Endothelial cell of umbilical vein (primary cell): Measurements from ENCODE around the gene MYMX. TPM values are rescaled to one million over a fixed set of nuclear protein-coding genes. Genes with fewer than 3 reads are reported as not detected.

ENCODE experiments used
- BruUV-seq: library from RNA; stranded (reverse); fragments of 400-500 nt; replicated peaks from 2 replicates; lab custom pipeline; 2021; lab: Mats Ljungman, UMichigan
- CTCF ChIA-PET: fragments of 300-600, 350-600 bp; sonication (Branson Sonifier 250); formaldehyde crosslinking; loops from one replicate; lab custom pipeline; 2021; ENCODE audit warnings: antibody characterized with exemption, inconsistent platforms; lab: Charles Lee
- POLR2A ChIA-PET: fragments of 300-600, 350-600 bp; sonication (Branson Sonifier 250); formaldehyde crosslinking; loops from one replicate; lab custom pipeline; 2021; ENCODE audit warnings: antibody characterized with exemption, inconsistent platforms; lab: Charles Lee
- DNase-seq: peaks from one replicate; pipeline ENCODE4 v3.0.0-alpha.2; 2011; ENCODE audit warnings: low read depth, low spot score
- FAIRE-seq: peaks from 2 replicates; lab custom pipeline; 2011; peaks lifted over from hg19 to GRCh38; lab: Jason Lieb, UNC
- H2AFZ ChIP-seq: 2 replicates; pipeline ENCODE4 v1.6.0; 2012; ENCODE audit warnings: low read depth, low read length, control low read depth, inconsistent platforms
- H3K27ac ChIP-seq: 2 replicates; pipeline ENCODE4 v1.5.1; 2011; ENCODE audit warnings: low read depth, mild to moderate bottlenecking, control low read depth, low read length, moderate library complexity; ENCODE audit not compliant: insufficient read depth
- H3K27me3 ChIP-seq, 2 experiments: 2 replicates each; pipeline versions ENCODE4 v1.6.0 to v1.6.1; 2011; ENCODE audit warnings: low read length in 2 of 2, mixed read lengths in 1 of 2; ENCODE audit not compliant: control insufficient read depth in 2 of 2, insufficient read depth in 2 of 2
- H3K36me3 ChIP-seq, 2 experiments: 2 replicates in 1 of 2; 3 replicates in 1 of 2; pipeline ENCODE4 v1.5.1; 2011; ENCODE audit warnings: low read length in 2 of 2, mild to moderate bottlenecking in 1 of 2, moderate library complexity in 1 of 2; ENCODE audit not compliant: control insufficient read depth in 2 of 2, insufficient read depth in 2 of 2; ENCODE audit errors: extremely low read depth in 1 of 2
- H3K4me1 ChIP-seq: 3 replicates; pipeline ENCODE4 v1.5.1; 2011; ENCODE audit warnings: mild to moderate bottlenecking, low read length; ENCODE audit not compliant: control insufficient read depth, insufficient read depth; ENCODE audit errors: extremely low read depth
- H3K4me2 ChIP-seq: 2 replicates; pipeline ENCODE4 v1.6.1; 2011; ENCODE audit warnings: low read length, control low read depth, mixed read lengths; ENCODE audit not compliant: insufficient read depth
- H3K4me3 ChIP-seq, 3 experiments: fragments of 200-600 bp in 1 of 3; sonication (generic), shearing (Covaris generic) in 1 of 3; replicated peaks in 1 of 3; 2 replicates each; pipeline ENCODE4 v1.5.1; 2011 to 2016; ENCODE audit warnings: control low read depth in 3 of 3, low read length in 3 of 3, mild to moderate bottlenecking in 2 of 3, inconsistent platforms in 1 of 3, low read depth in 1 of 3, moderate library complexity in 1 of 3; ENCODE audit not compliant: insufficient read depth in 1 of 3
- H3K79me2 ChIP-seq: 2 replicates; pipeline ENCODE4 v1.6.0; 2012; ENCODE audit warnings: low read length, inconsistent platforms; ENCODE audit not compliant: control insufficient read depth, insufficient read depth
- H3K9ac ChIP-seq: replicated peaks from 2 replicates; pipeline ENCODE3; 2011; ENCODE audit warnings: low read length, control low read depth; ENCODE audit not compliant: insufficient read depth; ENCODE audit errors: extremely low read depth
- H3K9me1 ChIP-seq: replicated peaks from 3 replicates; pipeline ENCODE4 v1.6.0; 2011; ENCODE audit warnings: mild to moderate bottlenecking, low read length; ENCODE audit not compliant: control insufficient read depth, insufficient read depth; ENCODE audit errors: extremely low read depth
- H3K9me3 ChIP-seq: replicated peaks from 2 replicates; pipeline ENCODE4 v1.5.1; 2012; ENCODE audit warnings: low read length, inconsistent platforms; ENCODE audit not compliant: control insufficient read depth, insufficient read depth
- H4K20me1 ChIP-seq: replicated peaks from 2 replicates; pipeline ENCODE3; 2011; ENCODE audit warnings: mild to moderate bottlenecking, low read length; ENCODE audit not compliant: control insufficient read depth, insufficient read depth; ENCODE audit errors: extremely low read depth
- EZH2 ChIP-seq: IDR thresholded peaks from 2 replicates; pipeline ENCODE4 v1.6.1; 2012; ENCODE audit warnings: borderline replicate concordance, low read depth, mild to moderate bottlenecking, moderate library complexity, low read length, inconsistent platforms; ENCODE audit not compliant: severe bottlenecking
- FOS ChIP-seq: IDR thresholded peaks from 2 replicates; pipeline ENCODE4 v1.6.1; 2011; ENCODE audit warnings: mild to moderate bottlenecking, low read length, moderate library complexity, borderline replicate concordance; ENCODE audit not compliant: insufficient read depth
- GATA2 ChIP-seq: IDR thresholded peaks from 2 replicates; pipeline ENCODE4 v1.7.0; 2011; ENCODE audit warnings: low read depth, mild to moderate bottlenecking, moderate library complexity, mixed read lengths, low read length; ENCODE audit not compliant: insufficient read length, insufficient read depth
- JUN ChIP-seq: IDR thresholded peaks from 2 replicates; pipeline ENCODE4 v1.6.1; 2011; ENCODE audit warnings: borderline replicate concordance, low read depth; ENCODE audit not compliant: insufficient read length, insufficient read depth
- MYC ChIP-seq: IDR thresholded peaks from one replicate; pipeline ENCODE4 v1.6.1; 2011; ENCODE audit warnings: mild to moderate bottlenecking, low read depth, low read length
- POLR2A ChIP-seq: IDR thresholded peaks from 2 replicates; pipeline ENCODE4 v1.6.1; 2012; ENCODE audit warnings: low read depth, mild to moderate bottlenecking, control low read depth, low read length
- POLR2AphosphoS5 ChIP-seq: IDR thresholded peaks from 2 replicates; pipeline ENCODE4 v1.6.1; 2012; ENCODE audit warnings: low read depth, mild to moderate bottlenecking, control low read depth, low read length, moderate library complexity; ENCODE audit not compliant: insufficient read depth
- dilution Hi-C: fragments of 300-500 bp; cut with MboI; formaldehyde crosslinking; loops from one replicate; pipeline ENCODE4 v1.15.0; 2019; ENCODE audit warnings: low sequenced_read_pairs; ENCODE audit not compliant: extremely low pct_ligation_motif_present
- intact Hi-C: fragments of 100-400 bp; cut with micrococcal nuclease; formaldehyde crosslinking; loops from one replicate; pipeline ENCODE4 v1.10.0; 2022
- polyA plus RNA-seq, 4 experiments: library from polyadenylated mRNA; depleted of rRNA in 3 of 4; stranded (reverse) in 3 of 4; unstranded in 1 of 4; fragments of >200 nt; gene quantifications; 2 replicates each; pipeline versions ENCODE4 v1.2.1 to v1.2.3, GENCODE V29; 2011 to 2012; ENCODE audit warnings: missing spikeins in 1 of 4
- total RNA-seq: library from RNA; stranded (reverse); gene quantifications from 2 replicates; pipeline ENCODE4 v1.2.3, GENCODE V29; 2021
- TF ChIP-seq, protein P1 (sequence below): IDR thresholded peaks from 2 replicates; pipeline ENCODE4 v1.6.1; 2011; ENCODE audit not compliant: insufficient read depth, insufficient read length
- TF ChIP-seq, protein P2 (sequence below), 2 donors: IDR thresholded peaks; 1 replicate in 1 of 2; 2 replicates in 1 of 2; pipeline ENCODE4 v1.5.1; 2011; ENCODE audit warnings: low read length in 2 of 2, mild to moderate bottlenecking in 2 of 2, moderate library complexity in 2 of 2, control low read depth in 1 of 2, inconsistent platforms in 1 of 2, low read depth in 1 of 2; ENCODE audit not compliant: insufficient read depth in 1 of 2; ENCODE audit errors: extremely low read depth in 1 of 2

The MYMX gene
- total and polyA plus RNA-seq, 2 donors (not counting 3 experiments of a cell fraction or from before 2014, with no cell fraction given): 0.18 TPM; not detected in 1

DNA sequence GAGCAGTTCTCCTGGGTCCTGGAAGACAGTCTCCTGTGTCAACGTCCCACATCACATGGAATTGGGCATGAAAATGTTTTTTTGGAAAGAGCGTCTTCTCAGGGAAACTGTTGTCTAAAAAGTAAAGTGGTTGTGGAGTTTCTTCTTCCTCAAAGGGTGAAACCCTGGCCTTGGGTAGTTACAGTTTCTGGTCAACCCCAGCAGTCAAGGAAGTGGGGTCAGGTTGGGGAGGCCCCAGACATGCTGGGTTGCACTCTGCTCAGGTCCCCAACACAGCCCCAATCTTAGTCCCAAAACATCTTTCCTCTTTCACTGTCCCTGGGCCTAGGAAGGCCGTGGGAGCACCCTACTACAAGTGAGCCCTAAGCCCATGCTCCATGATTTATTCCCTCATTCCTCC, 49.6 kb downstream of the MYMX start:
- Histone ChIP-seq H3K4me3 (no peak overlapping the region), H4K20me1 (no peaks in the 10 kb centered on the region), H3K79me2 (peaks cover 26% of the 10 kb centered on the region), H3K27ac (no peak overlapping the region), H3K36me3 (peaks cover 2 to 3% of the 10 kb centered on the region in 2 experiments), H3K4me2 (no peak overlapping the region), H3K9me3 (no peaks in the 10 kb centered on the region), H3K9ac (no peak overlapping the region), H2AFZ (no peak overlapping the region), H3K9me1 (no peaks in the 10 kb centered on the region), H3K4me1 (peaks cover 36% of the 10 kb centered on the region), H3K27me3 (peaks cover 15 to 24% of the 10 kb centered on the region in 2 experiments)
- BruUV-seq: no TSS peak
- ChIA-PET POLR2A (no interaction called here), CTCF (interaction anchor here (0.6 to 6.2 kb wide), 4 partner anchors 10 to 71 kb away, joined by 4 to 154 read pairs (median 20); partner anchors contain the start of genes AARS2 and SLC35B2)
- dilution Hi-C loops: no loop called here
- FAIRE-seq: no peak
- no peak for DNase-seq
- TF ChIP-seq GATA2: no peak
- no peak for TF ChIP-seq JUN
- TF ChIP-seq, protein P1, sequence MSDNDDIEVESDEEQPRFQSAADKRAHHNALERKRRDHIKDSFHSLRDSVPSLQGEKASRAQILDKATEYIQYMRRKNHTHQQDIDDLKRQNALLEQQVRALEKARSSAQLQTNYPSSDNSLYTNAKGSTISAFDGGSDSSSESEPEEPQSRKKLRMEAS: no peak
- no peak for TF ChIP-seq MYC
- TF ChIP-seq POLR2AphosphoS5: no peak
- TF ChIP-seq, protein P2, sequence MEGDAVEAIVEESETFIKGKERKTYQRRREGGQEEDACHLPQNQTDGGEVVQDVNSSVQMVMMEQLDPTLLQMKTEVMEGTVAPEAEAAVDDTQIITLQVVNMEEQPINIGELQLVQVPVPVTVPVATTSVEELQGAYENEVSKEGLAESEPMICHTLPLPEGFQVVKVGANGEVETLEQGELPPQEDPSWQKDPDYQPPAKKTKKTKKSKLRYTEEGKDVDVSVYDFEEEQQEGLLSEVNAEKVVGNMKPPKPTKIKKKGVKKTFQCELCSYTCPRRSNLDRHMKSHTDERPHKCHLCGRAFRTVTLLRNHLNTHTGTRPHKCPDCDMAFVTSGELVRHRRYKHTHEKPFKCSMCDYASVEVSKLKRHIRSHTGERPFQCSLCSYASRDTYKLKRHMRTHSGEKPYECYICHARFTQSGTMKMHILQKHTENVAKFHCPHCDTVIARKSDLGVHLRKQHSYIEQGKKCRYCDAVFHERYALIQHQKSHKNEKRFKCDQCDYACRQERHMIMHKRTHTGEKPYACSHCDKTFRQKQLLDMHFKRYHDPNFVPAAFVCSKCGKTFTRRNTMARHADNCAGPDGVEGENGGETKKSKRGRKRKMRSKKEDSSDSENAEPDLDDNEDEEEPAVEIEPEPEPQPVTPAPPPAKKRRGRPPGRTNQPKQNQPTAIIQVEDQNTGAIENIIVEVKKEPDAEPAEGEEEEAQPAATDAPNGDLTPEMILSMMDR (IDR thresholded peaks at IDR 0.05; ENCODE audit: extremely low read depth in 1 of 2, insufficient read depth in 1 of 2, low read depth in 1 of 2, low read length in 2 of 2): no peak
- TF ChIP-seq FOS: no peak
- TF ChIP-seq EZH2: no peak
- TF ChIP-seq POLR2A: no peak
- intact Hi-C loops: no loop called here
